ENCODE measurements around the gene AADACL4. TPM values are rescaled to one million over a fixed set of nuclear protein-coding genes. Genes with fewer than 3 reads are reported as not detected.

The AADACL4 gene
- not detected in 2 replicates for total RNA-seq
- long read RNA-seq = 0 reads

- Mint-ChIP-seq H3K4me1 (no peaks in the 10 kb centered on the region), H3K36me3 (ENCODE audit: low read depth) (peaks cover 6% of the 10 kb centered on the region), H3K27ac (ENCODE audit: unreplicated experiment) (peak within 1 kb of the TSS; percentile 57), H3K4me3 (no peak within 1 kb of the TSS), H3K27me3 (ENCODE audit: low read depth) (peaks cover 2% of the 10 kb centered on the region), H3K9me3 (peaks cover 14% of the 10 kb centered on the region)
- TF ChIP-seq CTCF (conservative IDR thresholded peaks at IDR 0.05) = no peak
- DNase-seq (ENCODE audit: low read depth, low spot score) = no peak
Observed at GRCh38 chr1:12643785-12644184, at the start of gene AADACL4. Gene AADACL4 (plus strand): TSS chr1:12644085. CDS start chr1:12644547, 462 bp downstream.

GRCh38 chr1:12594490-12594889 lies 49.4 kb upstream of the AADACL4 start:
- Mint-ChIP-seq H3K36me3 (ENCODE audit: low read depth) (no peaks in the 10 kb centered on the region), H3K27ac (ENCODE audit: unreplicated experiment) (no peak overlapping the region), H3K27me3 (ENCODE audit: low read depth) (peaks cover 36% of the 10 kb centered on the region), H3K9me3 (no peaks in the 10 kb centered on the region), H3K4me3 (peak overlapping the region; percentile 50), H3K4me1 (peaks cover 6% of the 10 kb centered on the region)
- TF ChIP-seq CTCF (conservative IDR thresholded peaks at IDR 0.05) = no peak
- DNase-seq (ENCODE audit: low read depth, low spot score) = no peak

GRCh38 chr1:12594966-12595756 lies 48.7 kb upstream of the AADACL4 start:
- no peak for DNase-seq (ENCODE audit: low read depth, low spot score)
- no peak for TF ChIP-seq CTCF (conservative IDR thresholded peaks at IDR 0.05)
- H3K27ac Mint-ChIP-seq (ENCODE audit: unreplicated experiment) = no peak overlapping the region
- peaks cover 6% of the 10 kb centered on the region for H3K4me1 Mint-ChIP-seq
- H3K9me3 Mint-ChIP-seq = no peaks in the 10 kb centered on the region
- peaks cover 36% of the 10 kb centered on the region for H3K27me3 Mint-ChIP-seq (ENCODE audit: low read depth)
- no peaks in the 10 kb centered on the region for H3K36me3 Mint-ChIP-seq (ENCODE audit: low read depth)
- peak overlapping the region; percentile 50 for H3K4me3 Mint-ChIP-seq

- no peak overlapping the region for H3K4me3 Mint-ChIP-seq
- no peaks in the 10 kb centered on the region for H3K9me3 Mint-ChIP-seq
- H3K4me1 Mint-ChIP-seq = peaks cover 6% of the 10 kb centered on the region
- no peak overlapping the region for H3K27ac Mint-ChIP-seq (ENCODE audit: unreplicated experiment)
- DNase-seq (ENCODE audit: low read depth, low spot score) = no peak
- H3K27me3 Mint-ChIP-seq (ENCODE audit: low read depth) = peaks cover 35% of the 10 kb centered on the region
- no peak for TF ChIP-seq CTCF (conservative IDR thresholded peaks at IDR 0.05)
- H3K36me3 Mint-ChIP-seq (ENCODE audit: low read depth) = no peaks in the 10 kb centered on the region
Observed at GRCh38 chr1:12595757-12596006, 48.2 kb upstream of the AADACL4 start.

- Mint-ChIP-seq H3K27ac (ENCODE audit: unreplicated experiment) (no peak overlapping the region), H3K27me3 (ENCODE audit: low read depth) (peaks cover 33% of the 10 kb centered on the region), H3K36me3 (ENCODE audit: low read depth) (no peaks in the 10 kb centered on the region), H3K4me3 (no peak overlapping the region), H3K4me1 (peaks cover 9% of the 10 kb centered on the region), H3K9me3 (no peaks in the 10 kb centered on the region)
- peak; percentile 44 for DNase-seq (ENCODE audit: low read depth, low spot score)
- no peak for TF ChIP-seq CTCF (conservative IDR thresholded peaks at IDR 0.05)
Observed at GRCh38 chr1:12596007-12596821, 47.7 kb upstream of the AADACL4 start.

Data from neural crest cell (in vitro differentiated cells).